GM19452 (cell line): ENCODE results near the gene TUBA3C.

ENCODE experiments used
- ATAC-seq: cut with Tn5 transposase; IDR thresholded peaks from one replicate; pipeline ENCODE4 v1.9.1; 2021; ENCODE audit not compliant: unreplicated experiment

The TUBA3C gene

DNA sequence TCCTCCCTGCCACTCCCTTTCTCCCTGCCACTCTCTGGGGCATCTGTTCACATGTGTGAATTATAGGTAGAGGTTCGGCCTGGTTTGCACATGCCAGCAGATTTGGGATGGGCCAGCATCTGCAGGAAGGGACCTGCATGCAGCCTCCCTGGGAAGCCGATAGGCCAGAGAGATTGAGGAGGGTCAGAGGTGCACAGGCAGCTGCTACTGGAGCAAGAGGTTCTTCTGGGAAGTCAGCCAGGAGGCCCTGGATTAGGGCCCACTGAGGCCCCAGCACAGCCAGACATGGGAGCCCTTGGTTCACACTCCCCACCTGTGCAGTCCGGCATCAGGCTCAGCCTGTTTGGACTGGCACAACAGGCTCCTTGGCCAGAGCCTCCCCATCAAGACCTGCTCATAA lies 12.1 kb downstream of the TUBA3C start:
- no peak for ATAC-seq

DNA sequence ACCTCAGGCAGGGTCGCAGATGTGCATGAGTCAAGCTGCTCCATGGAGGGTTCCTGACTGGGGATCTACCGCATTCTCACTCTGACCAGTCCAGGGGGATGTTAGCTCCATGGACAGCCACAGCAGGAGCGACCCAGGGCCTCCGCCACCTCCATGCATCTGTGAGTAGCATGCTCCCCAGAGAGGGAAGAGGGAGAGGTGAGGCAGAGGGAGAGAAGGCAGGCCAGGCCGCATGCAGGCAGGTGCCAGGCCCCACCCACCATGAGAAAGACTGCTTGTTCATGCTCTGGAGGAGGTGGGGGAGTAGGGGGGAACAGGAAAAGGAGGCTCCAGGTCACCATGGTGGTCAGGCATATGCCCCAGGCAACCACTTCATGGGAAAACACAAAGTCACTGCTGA lies 20.3 kb downstream of the TUBA3C start:
- no peak for ATAC-seq

DNA sequence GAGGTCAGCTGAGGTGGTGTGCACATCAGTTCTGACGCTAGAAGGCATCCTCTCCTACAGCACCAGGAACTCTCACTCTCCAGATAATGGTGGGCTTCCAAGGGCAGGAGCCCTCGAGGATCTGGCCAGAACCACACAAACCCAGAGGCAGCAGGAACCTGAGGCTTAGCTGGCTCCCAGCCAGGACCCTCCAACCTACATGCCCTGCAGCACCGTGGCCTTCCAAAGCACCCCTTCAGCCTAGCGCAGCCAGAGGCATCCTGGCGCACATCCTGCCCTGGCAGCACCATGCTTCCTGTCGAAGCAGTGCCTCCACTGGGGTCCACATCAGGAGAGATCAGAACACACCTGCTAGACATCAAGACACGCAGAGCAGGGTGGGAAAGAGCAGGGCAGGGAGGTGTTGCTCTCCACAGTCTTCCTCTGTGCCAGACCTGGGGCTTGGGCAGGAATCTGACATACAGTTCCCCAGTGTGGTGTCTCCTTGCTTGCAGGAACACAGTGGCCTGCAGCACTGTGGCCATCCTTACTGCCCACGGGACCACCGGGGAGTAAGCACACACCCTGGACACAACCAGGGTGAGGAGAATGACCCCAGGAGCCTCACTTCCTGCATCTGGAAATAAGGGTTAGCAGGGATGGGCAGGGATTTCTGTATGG lies 21.7 kb downstream of the TUBA3C start:
- no peak for ATAC-seq

DNA sequence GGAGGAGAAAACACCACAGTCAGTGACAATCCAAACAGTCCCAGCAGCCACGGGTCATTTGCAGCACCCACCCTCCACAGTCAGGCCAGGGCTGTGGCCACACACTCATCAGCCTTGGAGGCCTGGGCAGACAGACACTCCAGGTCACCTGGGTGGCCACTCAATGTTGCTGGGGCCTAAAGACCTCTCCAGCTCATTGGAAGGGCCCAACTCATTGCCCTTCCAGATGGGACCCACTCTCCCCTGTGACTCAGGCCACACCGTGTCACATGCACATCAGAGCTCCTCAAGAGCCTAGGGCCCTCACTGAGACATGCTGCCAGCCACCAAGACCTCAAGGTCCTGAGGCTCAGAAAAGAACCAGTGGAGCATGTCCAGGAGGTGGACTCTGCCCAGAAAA lies 22.4 kb downstream of the TUBA3C start:
- ATAC-seq, result no peak

DNA sequence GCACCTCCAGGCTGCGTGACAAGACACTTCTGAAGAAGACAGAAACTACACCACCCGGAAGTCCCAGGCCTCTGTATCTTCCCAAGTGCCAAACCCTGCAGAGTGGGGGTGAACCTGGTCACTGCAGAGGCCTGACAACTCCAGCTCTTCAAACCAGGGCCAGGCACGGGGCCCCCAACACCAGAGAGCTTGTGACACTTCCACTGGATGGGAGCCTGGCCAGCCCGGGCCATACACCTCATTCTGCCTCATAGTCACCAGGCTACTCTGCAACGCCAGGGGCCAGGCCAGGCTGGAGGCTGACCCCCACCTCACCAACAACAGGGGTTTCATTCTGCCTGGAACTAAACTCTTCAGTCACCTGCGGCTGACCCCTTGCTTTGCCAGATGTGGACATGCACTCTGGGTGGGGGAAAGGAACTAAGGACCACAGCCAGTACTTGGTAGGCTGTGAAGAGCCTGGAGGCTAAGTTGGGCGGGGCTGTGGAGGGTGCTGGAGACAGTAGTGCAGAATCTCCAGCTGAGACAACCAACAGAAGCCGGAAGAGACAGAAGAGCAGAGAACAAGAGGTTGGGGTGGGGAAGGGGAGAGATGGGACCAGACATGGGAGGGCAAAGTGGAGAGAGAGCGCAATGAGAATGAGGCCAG lies 23.0 kb downstream of the TUBA3C start:
- ATAC-seq, result no peak

DNA sequence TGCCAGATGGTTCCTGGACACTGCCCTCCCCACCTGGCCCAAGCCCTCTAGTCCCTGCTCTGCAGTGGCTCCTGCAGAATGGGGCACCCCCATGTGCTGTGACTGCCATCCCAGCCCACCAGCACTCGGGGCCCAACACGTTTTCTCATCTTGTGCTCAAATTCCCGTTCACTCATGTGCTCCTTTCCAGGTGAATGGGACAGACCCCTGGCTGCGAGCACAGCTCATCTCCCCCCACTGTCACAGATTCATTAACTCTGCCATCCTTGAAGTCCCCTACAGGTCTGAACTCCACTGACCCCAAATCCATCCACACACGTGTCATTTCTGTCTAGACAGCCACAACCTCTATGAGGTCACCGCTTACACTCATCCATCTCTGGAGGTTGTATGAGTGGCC lies 23.6 kb downstream of the TUBA3C start:
- ATAC-seq, result no peak

DNA sequence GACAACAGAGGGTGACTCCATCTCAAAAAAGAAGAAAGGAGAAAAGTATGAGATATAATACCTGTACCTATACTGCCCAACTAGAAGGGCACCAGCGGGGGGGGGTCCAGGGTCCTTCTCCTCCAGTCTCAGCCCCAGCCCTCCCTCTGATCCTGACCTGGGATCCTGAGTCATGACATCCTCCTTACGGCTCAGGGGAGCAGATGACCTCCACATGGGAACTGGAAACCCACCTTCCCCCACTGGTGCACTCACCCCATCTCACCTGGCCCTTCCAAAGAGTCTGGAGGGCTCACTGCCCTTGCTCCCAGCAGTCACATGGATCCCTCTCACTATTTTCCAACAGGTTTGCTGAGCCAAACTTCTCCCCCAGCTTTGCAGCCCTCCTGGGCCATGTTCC lies 24.2 kb downstream of the TUBA3C start:
- no peak for ATAC-seq

DNA sequence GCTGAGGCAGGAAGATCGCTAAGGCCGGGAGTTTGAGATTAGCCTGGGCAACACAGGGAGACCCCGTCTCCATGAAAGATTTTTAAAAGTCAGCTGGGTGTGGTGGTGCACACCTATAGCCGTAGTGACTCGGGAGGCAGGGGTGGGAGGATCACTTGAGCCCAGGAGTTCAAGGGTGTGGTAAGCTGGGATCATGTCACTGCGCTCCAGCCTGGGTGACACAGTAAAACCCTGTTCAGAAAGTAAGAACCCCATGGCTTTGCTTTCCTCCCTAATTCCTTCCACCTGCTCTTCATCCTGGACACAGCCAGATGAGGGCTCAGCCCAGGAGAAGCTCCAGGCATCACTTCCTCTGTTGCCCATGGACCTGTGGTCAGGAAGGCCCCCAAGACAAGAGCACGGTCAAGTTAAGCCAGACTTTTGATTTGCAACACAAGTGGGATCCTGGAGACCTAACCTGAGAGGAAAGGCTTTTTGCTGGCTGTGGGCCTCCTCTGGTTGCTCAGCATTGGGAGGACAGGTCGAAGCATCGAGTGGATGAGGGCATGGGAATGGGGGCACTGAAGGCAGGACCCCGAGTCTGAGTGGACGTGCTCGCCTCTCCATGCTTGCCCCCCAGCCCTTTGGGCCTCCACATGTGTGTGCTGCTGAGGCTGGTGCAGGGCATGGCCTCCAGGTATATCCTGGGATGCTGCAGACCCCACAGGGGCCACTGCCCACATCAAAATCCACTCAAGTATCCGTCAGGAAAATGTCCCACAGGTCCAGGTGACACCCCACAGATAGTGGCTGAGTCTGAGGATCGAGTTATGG lies 25.4 kb downstream of the TUBA3C start:
- ATAC-seq, result no peak

DNA sequence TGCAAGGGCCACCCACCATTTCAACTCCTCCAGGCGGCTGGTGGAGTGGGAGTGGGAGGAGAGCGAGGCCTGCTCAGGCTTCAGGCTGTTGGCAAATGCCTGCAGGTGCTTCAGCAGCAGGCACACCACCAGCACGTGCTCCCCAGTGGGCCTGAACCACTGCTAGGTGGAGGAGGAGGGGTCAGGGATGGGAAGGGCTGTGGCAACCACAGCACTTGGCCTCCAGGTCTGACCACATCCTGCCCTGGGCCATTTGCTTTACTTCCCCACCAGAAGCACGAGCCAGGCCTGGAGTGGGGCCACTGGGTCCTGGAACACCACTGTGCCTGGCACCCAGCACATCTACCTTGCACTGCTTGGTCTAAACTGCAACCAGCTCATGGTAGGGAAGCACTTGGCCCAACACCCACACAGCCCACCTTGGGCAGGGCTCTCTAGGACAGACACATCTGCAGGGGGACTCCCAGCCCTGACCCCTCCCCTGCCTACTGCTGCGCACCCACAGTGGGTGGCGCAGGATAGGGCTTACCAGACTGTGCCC lies 26.2 kb downstream of the TUBA3C start:
- no peak for ATAC-seq

DNA sequence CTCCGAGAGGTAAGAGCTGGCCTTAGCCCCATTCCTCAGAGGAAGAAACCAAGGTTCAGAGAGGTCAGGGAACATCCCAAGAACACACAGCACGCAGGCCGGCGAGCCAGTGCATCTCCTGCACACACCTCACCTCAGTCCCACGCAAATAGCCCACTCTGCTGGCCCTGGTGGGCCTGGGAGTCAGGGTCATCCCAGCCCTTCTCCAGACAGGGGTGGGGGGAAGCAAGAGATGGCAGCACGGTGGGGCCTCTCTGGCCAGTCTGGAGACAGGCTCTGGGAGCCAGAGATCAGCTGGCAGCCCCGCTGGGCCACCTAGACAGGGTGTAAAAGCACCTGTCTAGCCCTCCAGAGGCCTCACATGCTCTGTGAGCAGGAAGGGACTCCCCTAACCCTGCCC lies 26.8 kb downstream of the TUBA3C start:
- no peak for ATAC-seq

DNA sequence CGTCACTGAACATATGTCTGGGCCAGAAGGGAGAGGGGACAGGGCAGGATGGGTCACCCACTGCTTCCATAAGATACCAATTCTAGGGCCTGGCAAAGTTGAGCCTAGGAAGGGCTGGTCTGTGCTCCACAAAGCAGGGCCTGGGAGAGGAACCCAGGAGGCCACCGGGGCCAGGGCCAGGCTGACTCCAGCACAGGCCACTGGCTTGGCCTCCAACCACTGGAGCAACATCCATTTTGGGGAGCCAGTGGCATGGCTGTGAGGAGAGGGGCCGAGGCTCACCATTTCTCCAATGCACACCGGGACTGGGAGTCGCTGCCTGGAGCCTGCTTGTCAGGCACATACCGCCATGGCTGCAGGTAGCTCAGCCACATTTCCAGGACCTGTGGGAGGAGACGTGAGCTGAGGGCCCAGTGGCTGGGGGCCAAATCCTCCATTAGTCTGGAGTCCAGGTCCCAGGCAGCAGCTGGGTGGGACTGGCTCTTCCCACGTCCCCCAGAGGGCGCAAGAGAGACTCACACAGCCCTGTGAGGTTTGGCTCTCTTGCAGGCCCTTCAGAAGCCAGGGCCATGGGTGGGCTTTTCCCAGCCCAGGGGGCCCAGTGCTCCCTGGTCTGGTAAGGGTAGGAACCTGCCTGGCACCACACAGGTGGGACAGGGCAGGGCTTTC lies 27.7 kb downstream of the TUBA3C start:
- no peak for ATAC-seq

DNA sequence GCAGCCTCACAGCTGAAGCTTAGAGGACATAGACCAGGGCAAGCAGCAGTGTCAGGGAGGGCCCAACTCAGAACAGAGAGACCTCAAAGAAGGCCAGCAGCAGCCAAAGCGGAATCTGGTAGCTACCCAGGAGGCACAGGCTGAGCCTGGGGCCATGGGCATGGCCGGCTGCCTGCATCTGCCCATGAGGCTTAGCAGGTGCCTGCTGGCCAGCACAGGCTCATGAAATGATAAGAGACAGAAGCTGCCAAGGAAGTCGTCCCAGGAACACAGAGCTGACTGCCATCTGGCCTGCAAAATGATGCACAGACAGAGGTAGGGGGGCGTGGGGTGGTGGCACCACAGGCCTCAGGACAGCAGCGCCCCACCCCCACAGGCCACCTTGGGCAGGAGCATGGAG lies 29.2 kb downstream of the TUBA3C start:
- no peak for ATAC-seq

DNA sequence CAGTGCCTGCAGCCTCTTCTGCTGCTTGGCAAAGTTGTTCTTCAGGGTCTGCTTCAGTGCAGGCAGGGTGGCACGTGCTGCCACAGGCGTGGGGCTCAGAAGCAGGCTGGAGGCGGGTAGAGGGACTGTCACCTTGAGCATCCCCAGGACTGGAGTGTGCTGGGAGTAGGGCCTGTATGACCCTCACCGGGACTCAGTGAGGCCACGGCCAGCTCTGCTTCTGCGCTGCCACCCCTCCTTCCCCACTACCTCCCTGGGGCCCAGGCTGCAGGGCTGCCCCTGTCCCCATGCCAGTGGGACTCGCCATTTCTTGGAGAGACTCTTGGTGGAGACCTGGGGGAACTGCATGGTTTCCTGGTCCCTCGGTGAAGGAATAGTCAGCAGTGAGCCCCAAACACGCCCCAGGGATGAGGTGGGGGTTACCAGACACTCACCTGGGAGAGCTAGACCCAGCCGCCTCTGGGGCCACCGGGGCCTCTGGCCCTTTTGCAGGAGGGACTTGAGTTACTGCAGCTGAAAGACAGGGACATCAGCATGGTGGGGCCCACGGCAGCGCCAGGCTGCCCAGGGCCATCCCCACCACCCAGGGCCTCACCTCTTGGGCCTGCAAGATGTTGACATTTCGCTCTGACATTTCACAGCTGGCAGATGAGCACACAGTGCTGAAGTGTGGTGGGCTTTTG lies 29.9 kb downstream of the TUBA3C start:
- ATAC-seq, result no peak

DNA sequence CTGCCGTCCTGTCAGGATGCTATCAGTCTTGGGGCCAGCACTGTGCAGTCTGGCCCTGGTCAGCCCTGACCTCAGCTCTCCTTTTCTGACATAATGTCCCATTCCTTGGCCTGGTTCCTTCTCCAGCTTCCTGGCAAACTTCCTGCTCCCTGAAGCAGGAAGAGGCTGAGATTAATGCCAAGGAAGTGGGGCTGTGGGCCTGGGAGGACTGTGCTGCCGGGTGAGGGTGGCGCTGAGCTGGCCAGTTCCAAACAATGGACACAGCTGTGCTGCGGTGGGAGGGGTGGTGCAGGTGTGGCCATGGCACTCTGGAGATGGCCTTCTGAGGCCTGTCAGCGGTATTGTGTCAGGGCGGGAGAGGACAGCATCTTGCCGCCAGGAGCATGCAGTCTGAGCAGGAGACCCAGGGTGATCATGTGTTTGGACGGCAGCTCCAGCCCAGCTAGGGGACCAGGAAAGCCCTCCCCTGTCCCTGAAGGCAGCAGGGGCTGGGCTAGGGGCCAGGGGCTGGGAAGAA lies 30.9 kb downstream of the TUBA3C start:
- no peak for ATAC-seq

DNA sequence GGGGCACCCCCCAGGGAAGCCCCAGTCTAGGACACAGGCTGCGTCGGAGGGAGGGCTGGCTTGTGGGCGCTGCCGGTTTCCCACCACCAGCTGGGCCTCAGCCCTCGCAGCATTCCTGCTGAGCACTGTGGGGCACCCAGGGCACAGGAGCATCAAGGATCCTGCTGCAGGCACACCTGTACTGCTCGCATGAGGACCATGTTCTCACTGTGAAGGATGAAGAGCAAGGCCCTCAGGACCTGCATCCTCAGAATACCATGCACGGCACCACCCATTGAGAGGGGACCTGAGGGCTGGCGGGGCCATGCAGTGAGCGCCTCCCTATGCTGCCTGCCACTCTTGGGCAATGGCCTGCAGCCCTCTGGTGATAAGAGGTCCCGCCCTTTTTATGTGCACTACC lies 31.4 kb downstream of the TUBA3C start:
- no peak for ATAC-seq

DNA sequence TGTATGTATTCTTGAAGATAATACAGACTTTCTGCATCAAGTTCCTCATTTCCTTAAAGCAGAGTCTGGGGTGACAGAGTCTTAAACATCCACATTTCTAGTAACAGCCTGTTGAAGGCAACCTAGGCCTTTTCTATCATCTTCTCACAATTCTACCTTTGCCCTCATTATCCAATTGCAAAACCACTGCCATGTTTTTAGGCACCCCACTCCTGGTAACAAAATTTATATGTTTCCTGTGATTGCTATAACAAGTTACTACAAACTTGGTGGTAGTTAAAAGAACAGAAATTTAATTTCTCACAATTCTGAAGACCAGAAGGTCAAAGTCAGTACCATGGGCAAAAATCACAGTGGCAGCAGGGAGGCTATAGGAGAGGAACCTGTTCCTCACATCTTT lies 33.1 kb downstream of the TUBA3C start:
- ATAC-seq, result no peak
